H4 (cell line): ENCODE data around the gene YIPF2. TPM values are rescaled to one million over a fixed set of nuclear protein-coding genes. Genes with fewer than 3 reads are reported as not detected.

Experiments
- DNase-seq: peaks from one replicate; pipeline ENCODE4 v3.0.0-alpha.2; 2015; ENCODE audit warnings: low spot score
- total RNA-seq: library from RNA; depleted of rRNA; stranded (reverse); fragments of >200 nt; shearing (Covaris generic); gene quantifications from 2 replicates; pipeline ENCODE4 v1.2.3, GENCODE V29; 2014; rRNA removed

Gene YIPF2
- total RNA-seq, 1 experiment from 2014 or later: 31.7 TPM

DNA sequence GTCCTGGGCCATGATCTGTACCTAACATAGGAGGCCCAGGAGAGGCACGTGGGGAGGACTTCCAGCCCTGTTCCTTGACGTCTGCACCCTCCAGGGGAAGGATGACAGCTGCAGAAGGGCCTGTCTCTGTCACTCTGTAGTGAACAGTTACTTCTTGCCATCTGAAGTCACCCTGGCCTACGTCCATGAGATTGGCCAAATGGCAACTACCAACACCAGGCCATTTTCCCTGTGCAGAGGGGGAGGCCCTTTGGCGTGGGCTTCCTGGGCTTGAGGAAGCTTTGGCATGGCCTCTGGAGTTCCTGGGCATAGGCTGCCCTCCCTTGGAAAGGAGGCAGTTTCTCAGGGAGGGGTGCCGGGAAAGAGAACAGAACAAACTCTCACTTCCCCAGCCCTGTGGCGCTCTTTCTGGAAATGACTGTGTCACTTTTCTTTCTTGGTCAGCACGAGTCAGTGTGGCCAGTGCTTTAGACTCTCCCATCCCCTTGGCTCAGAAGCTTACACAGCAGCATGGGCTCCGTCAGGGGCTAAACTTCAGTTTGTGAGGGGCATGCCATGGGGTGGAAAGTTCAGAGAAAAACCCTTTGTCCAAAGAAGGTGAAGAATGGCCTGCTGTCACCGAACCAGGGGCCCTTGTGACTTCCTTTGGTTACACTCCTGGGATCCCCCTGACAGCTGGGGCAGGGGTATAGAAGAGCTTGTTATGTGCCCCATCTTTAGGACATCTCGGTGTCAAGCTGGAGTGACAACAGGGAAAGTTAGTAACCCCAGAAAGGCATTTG, 51.8 kb downstream of the YIPF2 start:
- DNase-seq: no peak

DNA sequence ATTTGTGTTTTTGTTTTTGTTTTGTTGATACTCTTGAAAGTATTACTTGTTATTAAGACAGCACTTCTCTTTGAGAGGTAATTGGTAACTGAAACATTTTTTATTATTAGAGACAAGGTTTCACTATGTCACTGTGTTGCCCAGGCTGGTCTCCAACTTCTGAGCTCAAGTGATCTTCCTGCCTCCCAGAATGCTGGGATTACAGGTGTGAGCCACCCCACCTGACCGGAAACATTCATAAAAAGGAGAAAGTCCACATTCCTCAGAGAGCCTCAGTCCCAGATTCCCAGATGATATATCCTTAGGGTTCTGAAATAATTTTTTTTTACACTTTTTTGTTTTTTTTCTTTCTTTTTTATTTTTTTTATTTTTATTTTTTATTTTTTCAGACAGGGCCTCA, 54.4 kb downstream of the YIPF2 start:
- DNase-seq: no peak

DNA sequence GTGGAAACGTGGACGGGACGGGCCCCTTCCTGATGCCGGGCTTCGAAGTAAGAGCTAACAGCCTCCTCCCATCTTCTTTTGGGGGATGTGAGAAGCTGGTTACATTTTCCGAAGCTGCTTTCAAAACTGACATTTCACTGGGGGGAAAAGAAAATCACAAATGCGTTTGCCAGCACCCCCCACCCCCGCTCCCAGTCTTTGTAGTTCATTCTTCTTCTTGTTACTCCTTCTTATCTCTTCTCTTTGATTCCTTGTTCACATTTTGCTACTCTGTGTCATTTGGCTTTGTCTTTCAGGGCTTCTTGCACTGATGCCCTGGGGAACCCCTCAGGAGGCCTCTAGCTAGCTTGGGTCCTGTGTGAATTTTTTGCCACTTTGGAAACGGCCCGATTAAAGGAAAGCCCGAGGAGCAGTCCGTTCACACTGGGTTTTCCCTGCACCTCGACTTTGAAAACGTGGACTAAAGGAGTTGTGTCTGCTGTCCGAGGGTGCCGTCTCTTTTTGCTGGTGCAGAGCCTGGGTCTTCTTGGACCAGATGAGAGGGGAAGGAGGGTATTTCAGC, 55.8 kb downstream of the YIPF2 start:
- no peak for DNase-seq

Other genes with a start within 250 kb of the YIPF2 start
- 21.4 and 29.6 TPM in 2 replicates for gene QTRT1, start 227.2 kb downstream of the YIPF2 start, total RNA-seq
- 24.3 and 31.0 TPM in 2 replicates for gene DNM2, start 210.6 kb downstream of the YIPF2 start, total RNA-seq
- gene TMED1, start 92.4 kb downstream of the YIPF2 start, total RNA-seq: 66.2 and 100 TPM in 2 replicates
- gene C19orf38, start 80.2 kb downstream of the YIPF2 start, total RNA-seq: not detected in 2 replicates
- gene CARM1, start 57.1 kb downstream of the YIPF2 start, total RNA-seq: 21.0 and 21.2 TPM in 2 replicates
- gene TIMM29, start 172 bp upstream of the YIPF2 start, total RNA-seq: 11.2 and 23.5 TPM in 2 replicates
- 47.2 and 57.9 TPM in 2 replicates for gene SMARCA4, start 32.4 kb upstream of the YIPF2 start, total RNA-seq
- 82.0 and 87.2 TPM in 2 replicates for gene LDLR, start 160.8 kb upstream of the YIPF2 start, total RNA-seq
- gene SPC24, start 227.1 kb upstream of the YIPF2 start, total RNA-seq: 32.6 and 37.8 TPM in 2 replicates